BJ (cell line): ENCODE data around the gene TEC. TPM values are rescaled to one million over a fixed set of nuclear protein-coding genes. Genes with fewer than 3 reads are reported as not detected.
A peak's percentile ranks its signal among the peaks of the same experiment; 100 is the strongest.

ENCODE experiments used
- CTCF ChIA-PET: fragments of 350-600 bp; formaldehyde crosslinking; extraction: SDS; loops from one replicate; lab custom pipeline; 2021; ENCODE audit warnings: antibody characterized with exemption, inconsistent platforms; lab: Yijun Ruan, JAX
- POLR2A ChIA-PET: fragments of 300-600 bp; sonication (Branson Sonifier 250); formaldehyde crosslinking; extraction: SDS; loops from one replicate; lab custom pipeline; 2021; ENCODE audit warnings: antibody characterized with exemption; lab: Charles Lee
- DNase-seq: peaks from one replicate; pipeline ENCODE4 v3.0.0-alpha.2; 2011; ENCODE audit warnings: low read depth
- H3K27me3 ChIP-seq: 2 replicates; pipeline ENCODE4 v1.6.0; 2011; ENCODE audit warnings: low read length; ENCODE audit not compliant: control insufficient read depth, insufficient read depth
- H3K36me3 ChIP-seq: 2 replicates; pipeline ENCODE4 v1.5.1; 2011; ENCODE audit warnings: low read length; ENCODE audit not compliant: control insufficient read depth, insufficient read depth
- H3K4me3 ChIP-seq: 2 replicates; pipeline ENCODE4 v1.5.1; 2011; ENCODE audit warnings: low read depth, mild to moderate bottlenecking, control low read depth, low read length
- polyA plus RNA-seq: library from polyadenylated mRNA; depleted of rRNA; stranded (reverse); fragments of >200 nt; gene quantifications from 2 replicates; pipeline ENCODE4 v1.2.3, GENCODE V29; 2011
- TF ChIP-seq, protein P1 (sequence below): IDR thresholded peaks from 2 replicates; pipeline ENCODE4 v1.5.1; 2011; ENCODE audit warnings: low read depth, mild to moderate bottlenecking, control low read depth, inconsistent platforms, low read length, moderate library complexity; ENCODE audit not compliant: insufficient read depth

TEC gene
- polyA plus RNA-seq, 1 experiment: 0.20 TPM

DNA sequence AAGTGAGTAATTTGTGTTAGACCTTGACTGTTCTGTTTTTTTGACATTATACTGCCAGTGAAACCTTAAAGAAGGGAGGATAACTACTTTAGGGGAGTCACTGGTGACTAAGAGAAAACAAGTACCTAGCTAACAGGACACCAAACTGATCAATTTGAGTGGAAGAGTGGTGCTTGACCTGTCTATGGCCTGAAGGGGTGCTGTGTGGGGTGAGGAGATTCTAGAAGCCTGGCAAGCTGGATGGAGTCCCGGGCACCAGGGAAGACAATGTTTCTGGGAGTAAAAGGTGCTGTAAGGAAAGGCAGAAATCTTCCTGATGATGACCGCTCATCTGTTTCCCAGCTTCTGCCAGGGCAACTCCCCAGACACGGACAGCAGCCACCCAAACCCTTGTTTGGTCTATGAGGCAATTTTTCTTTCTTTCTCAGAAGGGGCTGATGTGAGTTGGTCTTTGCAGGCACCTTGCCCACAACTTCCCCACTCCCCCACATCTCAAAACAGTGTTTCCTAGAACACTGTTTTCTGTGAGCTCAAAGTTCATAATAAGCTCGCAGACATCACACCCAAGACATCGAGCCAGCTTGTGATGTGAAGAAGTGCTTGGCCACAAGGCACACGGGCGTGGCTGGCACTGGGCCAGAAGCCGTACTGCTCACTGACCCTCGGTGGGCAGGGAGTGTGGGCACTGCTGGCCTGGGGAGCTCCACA, 140.2 kb downstream of the TEC start:
- ChIA-PET CTCF (interaction anchor here (0.7 to 4.7 kb wide), 4 partner anchors 10 to 20 kb away, joined by 3 to 27 read pairs (median 3); no protein-coding TSS in a partner anchor), POLR2A (no interaction called here)
- Histone ChIP-seq H3K36me3 (no peaks in the 10 kb centered on the region), H3K4me3 (no peak overlapping the region), H3K27me3 (no peaks in the 10 kb centered on the region)
- TF ChIP-seq, protein P1, sequence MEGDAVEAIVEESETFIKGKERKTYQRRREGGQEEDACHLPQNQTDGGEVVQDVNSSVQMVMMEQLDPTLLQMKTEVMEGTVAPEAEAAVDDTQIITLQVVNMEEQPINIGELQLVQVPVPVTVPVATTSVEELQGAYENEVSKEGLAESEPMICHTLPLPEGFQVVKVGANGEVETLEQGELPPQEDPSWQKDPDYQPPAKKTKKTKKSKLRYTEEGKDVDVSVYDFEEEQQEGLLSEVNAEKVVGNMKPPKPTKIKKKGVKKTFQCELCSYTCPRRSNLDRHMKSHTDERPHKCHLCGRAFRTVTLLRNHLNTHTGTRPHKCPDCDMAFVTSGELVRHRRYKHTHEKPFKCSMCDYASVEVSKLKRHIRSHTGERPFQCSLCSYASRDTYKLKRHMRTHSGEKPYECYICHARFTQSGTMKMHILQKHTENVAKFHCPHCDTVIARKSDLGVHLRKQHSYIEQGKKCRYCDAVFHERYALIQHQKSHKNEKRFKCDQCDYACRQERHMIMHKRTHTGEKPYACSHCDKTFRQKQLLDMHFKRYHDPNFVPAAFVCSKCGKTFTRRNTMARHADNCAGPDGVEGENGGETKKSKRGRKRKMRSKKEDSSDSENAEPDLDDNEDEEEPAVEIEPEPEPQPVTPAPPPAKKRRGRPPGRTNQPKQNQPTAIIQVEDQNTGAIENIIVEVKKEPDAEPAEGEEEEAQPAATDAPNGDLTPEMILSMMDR: peak; percentile 17; the same call in 1 of the 2 replicates
- no peak for DNase-seq

DNA sequence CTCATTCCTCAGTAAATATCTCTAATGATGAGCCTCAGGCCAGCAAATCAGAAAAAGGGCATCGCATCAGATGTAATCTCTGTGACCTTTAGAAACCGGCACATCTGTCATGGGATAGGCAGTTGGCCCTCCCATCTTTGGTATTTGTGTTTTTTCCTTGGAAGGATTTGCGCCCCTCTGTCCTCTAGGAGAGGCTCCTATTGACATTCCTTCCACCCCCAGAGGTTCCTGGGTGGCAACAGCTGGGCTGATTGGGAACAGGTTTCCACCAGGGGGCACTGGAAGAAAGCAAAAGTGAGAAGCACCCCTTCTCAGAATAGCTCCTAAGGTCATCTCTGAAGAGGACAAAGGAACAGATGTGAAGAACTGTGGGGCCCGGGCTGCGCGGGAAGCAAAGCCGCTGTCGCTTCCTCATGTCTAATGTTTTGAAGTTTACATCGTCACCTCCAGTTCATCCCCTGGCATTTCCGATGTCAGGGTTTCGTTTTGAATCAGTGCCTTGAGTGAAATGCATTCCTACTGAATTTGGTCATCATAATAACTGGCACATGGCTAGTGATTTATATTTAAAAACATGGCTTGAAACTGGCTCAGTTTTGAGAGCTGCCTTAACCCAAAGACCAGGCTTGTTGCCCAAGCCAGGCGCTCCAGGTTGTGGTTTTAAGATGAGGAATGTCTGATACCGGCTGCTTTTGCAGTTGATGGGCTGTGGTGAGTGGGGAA, 141.8 kb downstream of the TEC start:
- Histone ChIP-seq H3K4me3 (no peak overlapping the region), H3K36me3 (no peaks in the 10 kb centered on the region), H3K27me3 (no peaks in the 10 kb centered on the region)
- peak; percentile 94 for DNase-seq
- POLR2A ChIA-PET: no interaction called here
- CTCF ChIA-PET: interaction anchor here (0.6 to 4.7 kb wide), 11 partner anchors 8 to 418 kb away, joined by 3 to 27 read pairs (median 3); no protein-coding TSS in a partner anchor
- TF ChIP-seq, protein P1: peak; percentile 64

DNA sequence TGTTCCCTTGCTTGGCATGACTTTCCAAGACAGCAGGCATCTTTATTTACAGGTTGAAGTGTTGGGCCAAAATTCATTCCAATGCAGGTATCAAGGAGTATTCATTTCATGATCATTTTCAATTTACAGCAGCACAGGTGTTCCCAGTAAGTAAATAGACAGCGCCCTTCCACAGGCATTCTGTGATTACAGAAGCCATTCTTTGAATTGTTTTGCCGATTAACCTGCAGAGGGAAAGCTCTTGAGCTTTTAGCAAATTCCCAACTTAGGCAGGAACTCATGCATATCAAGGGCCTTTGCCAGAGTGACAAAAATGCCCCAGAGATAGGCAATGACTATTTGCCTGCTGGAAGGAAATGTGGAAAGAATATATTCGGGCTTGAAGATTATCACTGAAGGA, 142.4 kb downstream of the TEC start:
- no peak for DNase-seq
- CTCF ChIA-PET: interaction anchor here (1.0 to 4.7 kb wide), 9 partner anchors 9 to 419 kb away, joined by 3 to 27 read pairs (median 3); no protein-coding TSS in a partner anchor

DNA sequence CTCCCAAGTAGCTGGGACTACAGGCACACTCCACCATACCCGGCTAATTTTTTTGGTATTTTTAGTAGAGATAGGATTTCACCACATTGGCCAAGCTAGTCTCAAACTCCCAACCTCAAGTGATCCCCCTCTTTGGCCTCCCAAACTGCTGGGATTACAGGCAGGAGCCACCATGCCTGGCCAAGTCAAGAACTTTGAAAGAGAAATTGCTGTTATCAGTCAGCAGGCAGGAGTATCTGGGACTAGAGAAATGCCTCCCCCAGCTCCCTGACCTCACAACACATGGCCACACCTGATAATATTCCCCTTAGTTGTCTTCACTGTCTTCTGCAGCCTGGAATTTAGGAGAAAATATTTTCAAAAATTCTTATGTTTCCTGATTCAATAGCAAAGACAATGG, 143.0 kb downstream of the TEC start:
- ChIA-PET CTCF (interaction anchor here (0.6 to 4.7 kb wide), 5 partner anchors 13 to 1224 kb away, joined by 3 to 27 read pairs (median 7); no protein-coding TSS in a partner anchor), POLR2A (no interaction called here)

More for the DNA sequence above, 142.4 kb downstream of the TEC start:
- H3K27me3 ChIP-seq: no peaks in the 10 kb centered on the region
- TF ChIP-seq, protein P1: no peak
- H3K36me3 ChIP-seq: no peaks in the 10 kb centered on the region
- POLR2A ChIA-PET: no interaction called here
- no peak overlapping the region for H3K4me3 ChIP-seq

More for the DNA sequence above, 143.0 kb downstream of the TEC start:
- H3K4me3 ChIP-seq: no peak overlapping the region
- H3K27me3 ChIP-seq: no peaks in the 10 kb centered on the region
- H3K36me3 ChIP-seq: no peaks in the 10 kb centered on the region
- TF ChIP-seq, protein P1: no peak
- no peak for DNase-seq
